Measurements from ENCODE around the gene TEAD4. TPM values are rescaled to one million over a fixed set of nuclear protein-coding genes. Genes with fewer than 3 reads are reported as not detected.

The TEAD4 gene
- total and polyA plus RNA-seq, 2 donors (not counting 1 experiment from before 2014, with no cell fraction given): not detected

DNA sequence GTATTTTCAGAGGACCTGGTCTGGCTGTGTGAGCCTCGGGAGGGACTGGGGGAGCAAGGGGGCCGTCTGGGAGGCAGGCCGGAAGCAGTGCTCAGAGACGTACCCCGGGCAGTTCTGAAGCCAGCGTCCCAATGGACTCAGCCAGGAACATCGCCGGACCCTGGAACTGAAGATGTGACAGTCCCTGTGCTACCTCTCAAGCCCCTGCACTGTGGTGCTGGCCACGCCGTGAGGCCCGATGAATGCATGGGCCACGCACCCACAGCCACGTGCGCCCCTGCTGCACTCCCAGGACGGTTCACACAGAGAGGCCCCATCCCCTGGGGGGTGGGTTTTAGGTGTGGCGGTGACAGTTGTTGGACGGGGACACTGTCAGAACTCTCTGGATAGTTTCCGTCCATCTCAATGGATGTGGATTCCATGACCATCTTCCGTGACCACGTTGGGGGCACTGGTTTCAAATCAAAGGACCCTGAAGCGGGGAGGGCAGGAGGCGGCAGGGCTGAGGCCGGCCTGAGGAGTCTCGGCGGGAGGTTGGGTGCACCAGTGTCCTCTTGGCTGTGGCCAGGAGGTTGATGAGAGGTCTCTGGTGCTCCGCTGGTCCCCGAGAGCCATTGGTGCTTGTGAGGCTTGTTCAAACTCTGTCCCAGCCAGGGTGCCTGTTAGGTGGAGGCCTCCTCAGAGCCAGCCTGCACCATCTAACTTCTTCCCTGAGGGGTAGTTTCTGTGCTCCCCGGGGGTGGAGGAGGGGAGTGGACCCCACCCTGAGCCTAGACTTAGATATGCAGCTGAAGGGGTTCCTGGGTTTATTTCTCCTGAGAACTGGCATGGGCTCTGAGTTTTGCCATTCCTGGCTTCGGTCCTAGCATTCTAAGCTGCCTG lies 81.7 kb downstream of the TEAD4 start:
- ChIA-PET POLR2A (no interaction called here), CTCF (interaction anchor here (0.6 to 1.8 kb wide), 8 partner anchors 11 to 358 kb away, joined by 3 to 10 read pairs (median 3); no protein-coding TSS in a partner anchor)
- no peak overlapping the region for H3K4me3 Mint-ChIP-seq
- Histone ChIP-seq H4K20me1 (ENCODE audit: control insufficient read depth, insufficient read depth, low read length, poor library complexity, severe bottlenecking) (no peaks in the 10 kb centered on the region), H3K4me3 (ENCODE audit: control extremely low read depth in 1 of 5, extremely low read depth in 1 of 5, insufficient read depth in 1 of 5, low read depth in 2 of 5, low read length in 4 of 5) (no peak overlapping the region), H3K27me3 (replicated peaks in 1 of 4; ENCODE audit: control extremely low read depth in 1 of 4, control insufficient read depth in 3 of 4, insufficient read depth in 4 of 4, low read length in 3 of 4) (peaks cover 0 to 24% (median 5%) of the 10 kb centered on the region in 4 experiments), H3K4me2 (replicated peaks; ENCODE audit: low read depth, low read length, poor library complexity, severe bottlenecking) (no peak overlapping the region), H2AFZ (ENCODE audit: insufficient read depth, low read depth, low read length, poor library complexity, severe bottlenecking) (no peak overlapping the region), H3K79me2 (ENCODE audit: control insufficient read depth, insufficient read depth, low read length) (no peaks in the 10 kb centered on the region), H3K36me3 (replicated peaks in 1 of 2; ENCODE audit: control extremely low read depth in 1 of 2, control insufficient read depth in 1 of 2, extremely low read depth in 1 of 2, insufficient read depth in 2 of 2, low read length in 1 of 2) (no peaks in the 10 kb centered on the region), H3K9ac (ENCODE audit: low read length) (no peak overlapping the region), H3K27ac (ENCODE audit: low read length in 2 of 2) (no peak overlapping the region), H3K4me1 (ENCODE audit: control insufficient read depth in 2 of 2, insufficient read depth in 2 of 2, low read length in 2 of 2) (peaks cover 17% of the 10 kb centered on the region in 2 donors), H3K9me3 (ENCODE audit: control extremely low read depth in 1 of 3, control insufficient read depth in 2 of 3, insufficient read depth in 1 of 3, low read length in 2 of 3) (peaks cover 0 to 2% (median 0%) of the 10 kb centered on the region in 3 donors)
- H3K27ac Mint-ChIP-seq: no peak overlapping the region
- no peak for ATAC-seq (ENCODE audit: low read depth)
- no peaks in the 10 kb centered on the region for H3K9me3 Mint-ChIP-seq (ENCODE audit: insufficient read depth)
- peaks cover 31% of the 10 kb centered on the region for H3K27me3 Mint-ChIP-seq
- 94% methylated on average over 28 of the region's 29 CpGs for WGBS (ENCODE audit: insufficient coverage)
- DNase-seq: no peak
- H3K4me1 Mint-ChIP-seq: peaks cover 30% of the 10 kb centered on the region
- intact Hi-C loops (cut with micrococcal nuclease): loop anchor here (5.0 kb wide), 1 partner anchor 154 kb away; no protein-coding TSS in a partner anchor
- TF ChIP-seq EZH2 (IDR thresholded peaks at IDR 0.05; ENCODE audit: borderline replicate concordance, insufficient read depth, low read depth, low read length, poor library complexity, severe bottlenecking): no peak
- TF ChIP-seq, protein P1, sequence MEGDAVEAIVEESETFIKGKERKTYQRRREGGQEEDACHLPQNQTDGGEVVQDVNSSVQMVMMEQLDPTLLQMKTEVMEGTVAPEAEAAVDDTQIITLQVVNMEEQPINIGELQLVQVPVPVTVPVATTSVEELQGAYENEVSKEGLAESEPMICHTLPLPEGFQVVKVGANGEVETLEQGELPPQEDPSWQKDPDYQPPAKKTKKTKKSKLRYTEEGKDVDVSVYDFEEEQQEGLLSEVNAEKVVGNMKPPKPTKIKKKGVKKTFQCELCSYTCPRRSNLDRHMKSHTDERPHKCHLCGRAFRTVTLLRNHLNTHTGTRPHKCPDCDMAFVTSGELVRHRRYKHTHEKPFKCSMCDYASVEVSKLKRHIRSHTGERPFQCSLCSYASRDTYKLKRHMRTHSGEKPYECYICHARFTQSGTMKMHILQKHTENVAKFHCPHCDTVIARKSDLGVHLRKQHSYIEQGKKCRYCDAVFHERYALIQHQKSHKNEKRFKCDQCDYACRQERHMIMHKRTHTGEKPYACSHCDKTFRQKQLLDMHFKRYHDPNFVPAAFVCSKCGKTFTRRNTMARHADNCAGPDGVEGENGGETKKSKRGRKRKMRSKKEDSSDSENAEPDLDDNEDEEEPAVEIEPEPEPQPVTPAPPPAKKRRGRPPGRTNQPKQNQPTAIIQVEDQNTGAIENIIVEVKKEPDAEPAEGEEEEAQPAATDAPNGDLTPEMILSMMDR (IDR thresholded peaks at IDR 0.05): no peak

All from B cell (primary cell).